ENCODE data around the gene SPATA31D1.
A peak's percentile ranks its signal among the peaks of the same experiment; 100 is the strongest.

DNA sequence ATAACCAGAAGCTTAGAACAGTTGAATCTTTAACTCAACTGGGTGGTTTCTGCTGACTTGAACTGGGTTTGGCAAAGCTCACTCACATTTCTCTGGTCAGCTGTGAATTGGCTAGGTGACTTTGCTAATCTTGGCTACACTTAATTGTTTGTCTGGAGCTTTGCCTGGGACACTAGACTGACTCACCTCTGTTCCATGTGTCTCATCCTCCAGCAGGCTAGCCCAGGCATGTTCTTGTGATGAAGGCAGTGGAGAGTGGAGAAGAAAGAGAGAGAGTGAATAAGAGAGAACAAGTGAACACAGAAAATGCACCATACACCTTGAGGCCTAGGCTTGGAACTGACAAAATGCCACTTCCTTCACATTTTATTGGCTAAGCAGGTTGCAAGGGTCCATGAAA is 32.6 kb downstream of the SPATA31D1 start:
- TF ChIP-seq, protein P1, sequence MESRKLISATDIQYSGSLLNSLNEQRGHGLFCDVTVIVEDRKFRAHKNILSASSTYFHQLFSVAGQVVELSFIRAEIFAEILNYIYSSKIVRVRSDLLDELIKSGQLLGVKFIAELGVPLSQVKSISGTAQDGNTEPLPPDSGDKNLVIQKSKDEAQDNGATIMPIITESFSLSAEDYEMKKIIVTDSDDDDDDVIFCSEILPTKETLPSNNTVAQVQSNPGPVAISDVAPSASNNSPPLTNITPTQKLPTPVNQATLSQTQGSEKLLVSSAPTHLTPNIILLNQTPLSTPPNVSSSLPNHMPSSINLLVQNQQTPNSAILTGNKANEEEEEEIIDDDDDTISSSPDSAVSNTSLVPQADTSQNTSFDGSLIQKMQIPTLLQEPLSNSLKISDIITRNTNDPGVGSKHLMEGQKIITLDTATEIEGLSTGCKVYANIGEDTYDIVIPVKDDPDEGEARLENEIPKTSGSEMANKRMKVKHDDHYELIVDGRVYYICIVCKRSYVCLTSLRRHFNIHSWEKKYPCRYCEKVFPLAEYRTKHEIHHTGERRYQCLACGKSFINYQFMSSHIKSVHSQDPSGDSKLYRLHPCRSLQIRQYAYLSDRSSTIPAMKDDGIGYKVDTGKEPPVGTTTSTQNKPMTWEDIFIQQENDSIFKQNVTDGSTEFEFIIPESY (IDR thresholded peaks at IDR 0.05; ENCODE audit: borderline replicate concordance, low read depth), result no peak
- peak; percentile 80; the same call in 1 of the 2 replicates for TF ChIP-seq FOSL2 (IDR thresholded peaks at IDR 0.05; ENCODE audit: borderline replicate concordance, low read depth)
- TF ChIP-seq, protein P2, sequence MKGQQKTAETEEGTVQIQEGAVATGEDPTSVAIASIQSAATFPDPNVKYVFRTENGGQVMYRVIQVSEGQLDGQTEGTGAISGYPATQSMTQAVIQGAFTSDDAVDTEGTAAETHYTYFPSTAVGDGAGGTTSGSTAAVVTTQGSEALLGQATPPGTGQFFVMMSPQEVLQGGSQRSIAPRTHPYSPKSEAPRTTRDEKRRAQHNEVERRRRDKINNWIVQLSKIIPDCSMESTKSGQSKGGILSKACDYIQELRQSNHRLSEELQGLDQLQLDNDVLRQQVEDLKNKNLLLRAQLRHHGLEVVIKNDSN (IDR thresholded peaks at IDR 0.05; ENCODE audit: borderline replicate concordance, low read depth), result no peak
- peak; percentile 88 for TF ChIP-seq NFIC (IDR thresholded peaks at IDR 0.05; ENCODE audit: borderline replicate concordance)

Measured in SK-N-SH (cell line).